Transverse colon (tissue), 4 donors: ENCODE data around the gene WIZ. TPM values are rescaled to one million over a fixed set of nuclear protein-coding genes. Genes with fewer than 3 reads are reported as not detected.

Source experiments
- DNase-seq: peaks from one replicate; pipeline ENCODE4 v3.0.0-alpha.2; 2019
- H3K27ac ChIP-seq, 4 donors: fragments of 200-600 bp; sonication (generic); 2 replicates each; pipeline ENCODE4 v1.5.1; 2016 to 2018; ENCODE audit warnings: inconsistent platforms in 4 of 4
- H3K27me3 ChIP-seq: fragments of 200-600 bp; sonication (generic); 2 replicates; pipeline ENCODE4 v1.5.1; 2017; ENCODE audit warnings: inconsistent platforms
- H3K36me3 ChIP-seq, 4 donors: fragments of 200-600 bp; sonication (generic); 2 replicates each; pipeline ENCODE4 v1.5.1; 2017 to 2019; ENCODE audit warnings: inconsistent platforms in 4 of 4
- H3K4me1 ChIP-seq, 4 donors: fragments of 200-600 bp; sonication (generic); 2 replicates each; pipeline ENCODE4 v1.5.1; 2017 to 2020; ENCODE audit warnings: inconsistent platforms in 4 of 4
- H3K4me3 ChIP-seq, 4 donors: fragments of 200-600 bp; sonication (generic); 1 replicate in 1 of 4; 2 replicates in 3 of 4; pipeline versions ENCODE4 v1.5.1 to v1.6.1; 2017 to 2019; ENCODE audit warnings: inconsistent platforms in 4 of 4
- H3K9me3 ChIP-seq, 2 donors: fragments of 200-600 bp; sonication (generic); 2 replicates each; pipeline ENCODE4 v1.5.1; 2017 to 2019; ENCODE audit warnings: inconsistent platforms in 2 of 2
- EP300 ChIP-seq: sonication (generic); formaldehyde crosslinking; IDR thresholded peaks from one replicate; pipeline ENCODE4 v1.6.1; 2017; ENCODE audit warnings: antibody characterized with exemption, low read depth
- POLR2A ChIP-seq: fragments of 450-650 bp; IDR thresholded peaks from one replicate; pipeline ENCODE4 v1.6.1; 2016; ENCODE audit warnings: antibody characterized with exemption, mild to moderate bottlenecking, moderate library complexity
- POLR2AphosphoS5 ChIP-seq, 3 donors: sonication (generic); formaldehyde crosslinking; IDR thresholded peaks; one replicate each; pipeline ENCODE4 v1.6.1; 2016; ENCODE audit warnings: antibody characterized with exemption in 3 of 3
- WGBS, 2 donors: methylation state at CpG; one replicate each; pipeline ENCODE4 v1.1.5; 2018; ENCODE audit warnings: low coverage in 1 of 2; 5-methylcytosine and 5-hydroxymethylcytosine counted together
- in situ Hi-C, 4 donors: fragments of 200-750 bp; cut with MboI; loops; one replicate each; pipeline versions ENCODE4 v1.15.0 to v1.15.1; 2017; ENCODE audit warnings: low sequenced_read_pairs in 3 of 4, low pct_ligation_motif_present in 1 of 4, low pct_unique_long_range_greater_than_20kb in 1 of 4
- intact Hi-C: fragments of 100-400 bp; cut with DNase I; formaldehyde crosslinking; loops from one replicate; pipeline ENCODE4 v1.15.1; 2023; ENCODE audit warnings: low total_unique reads
- total RNA-seq, 4 donors: library from RNA; depleted of rRNA; stranded (reverse); fragments of >200 nt; gene quantifications; one replicate each; pipeline ENCODE4 v1.1.0, GENCODE V29; 2016
- TF ChIP-seq, protein P1 (sequence below), 5 experiments: fragments of 200-600 bp in 3 of 5; fragments of 450-650 bp in 2 of 5; sonication (generic) in 3 of 5; IDR thresholded peaks; 1 replicate in 2 of 5; 2 replicates in 3 of 5; pipeline ENCODE4 v1.5.1; 2016 to 2017; ENCODE audit warnings: antibody characterized with exemption in 5 of 5, inconsistent platforms in 3 of 5, mild to moderate bottlenecking in 2 of 5, moderate library complexity in 1 of 5

Gene WIZ
- total RNA-seq, 4 donors from 2014 or later = 31.0 to 63.6 (median 42.0) TPM

DNA sequence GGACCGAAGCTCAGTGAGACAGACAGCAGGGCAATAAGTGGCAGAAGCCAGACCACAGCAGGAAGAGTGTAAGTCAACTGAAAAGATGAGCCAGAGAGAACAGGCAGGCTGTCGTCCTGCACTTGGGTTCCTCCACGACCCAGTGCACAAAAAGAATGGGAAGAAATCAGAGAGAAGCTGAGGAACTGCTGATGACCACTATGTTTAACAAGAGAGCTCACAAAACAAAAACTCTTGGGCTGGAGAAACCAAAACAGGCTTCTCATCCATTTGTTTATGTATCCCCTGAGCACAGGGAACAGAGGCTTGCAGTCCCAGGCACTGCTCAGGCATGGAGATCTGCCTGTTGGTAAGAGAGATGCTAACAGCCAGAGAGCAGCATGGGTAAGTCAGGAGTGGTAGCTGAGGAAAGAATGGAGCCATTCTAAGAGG, 45.0 kb downstream of the WIZ start:
- TF ChIP-seq POLR2AphosphoS5 (IDR thresholded peaks at IDR 0.05) = no peak
- TF ChIP-seq, protein P1, sequence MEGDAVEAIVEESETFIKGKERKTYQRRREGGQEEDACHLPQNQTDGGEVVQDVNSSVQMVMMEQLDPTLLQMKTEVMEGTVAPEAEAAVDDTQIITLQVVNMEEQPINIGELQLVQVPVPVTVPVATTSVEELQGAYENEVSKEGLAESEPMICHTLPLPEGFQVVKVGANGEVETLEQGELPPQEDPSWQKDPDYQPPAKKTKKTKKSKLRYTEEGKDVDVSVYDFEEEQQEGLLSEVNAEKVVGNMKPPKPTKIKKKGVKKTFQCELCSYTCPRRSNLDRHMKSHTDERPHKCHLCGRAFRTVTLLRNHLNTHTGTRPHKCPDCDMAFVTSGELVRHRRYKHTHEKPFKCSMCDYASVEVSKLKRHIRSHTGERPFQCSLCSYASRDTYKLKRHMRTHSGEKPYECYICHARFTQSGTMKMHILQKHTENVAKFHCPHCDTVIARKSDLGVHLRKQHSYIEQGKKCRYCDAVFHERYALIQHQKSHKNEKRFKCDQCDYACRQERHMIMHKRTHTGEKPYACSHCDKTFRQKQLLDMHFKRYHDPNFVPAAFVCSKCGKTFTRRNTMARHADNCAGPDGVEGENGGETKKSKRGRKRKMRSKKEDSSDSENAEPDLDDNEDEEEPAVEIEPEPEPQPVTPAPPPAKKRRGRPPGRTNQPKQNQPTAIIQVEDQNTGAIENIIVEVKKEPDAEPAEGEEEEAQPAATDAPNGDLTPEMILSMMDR (IDR thresholded peaks at IDR 0.05) = no peak
- no peak for TF ChIP-seq EP300
- TF ChIP-seq POLR2A = no peak
- peaks cover 0 to 19% (median 7%) of the 10 kb centered on the region in 4 donors for H3K36me3 ChIP-seq
- H3K4me3 ChIP-seq = no peak overlapping the region
- H3K9me3 ChIP-seq = no peaks in the 10 kb centered on the region
- H3K4me1 ChIP-seq = peaks cover 8 to 54% (median 17%) of the 10 kb centered on the region in 4 donors
- DNase-seq = no peak
- intact Hi-C loops = no loop called here
- H3K27me3 ChIP-seq = no peaks in the 10 kb centered on the region
- 61% methylated on average over 3 of the region's 3 CpGs; no CpG with 5 or more reads in 1 of the 2 donors for WGBS, 2 donors
- H3K27ac ChIP-seq = peak overlapping the region; percentile 57 to 79 (median 61)
- in situ Hi-C loops = no loop called here

DNA sequence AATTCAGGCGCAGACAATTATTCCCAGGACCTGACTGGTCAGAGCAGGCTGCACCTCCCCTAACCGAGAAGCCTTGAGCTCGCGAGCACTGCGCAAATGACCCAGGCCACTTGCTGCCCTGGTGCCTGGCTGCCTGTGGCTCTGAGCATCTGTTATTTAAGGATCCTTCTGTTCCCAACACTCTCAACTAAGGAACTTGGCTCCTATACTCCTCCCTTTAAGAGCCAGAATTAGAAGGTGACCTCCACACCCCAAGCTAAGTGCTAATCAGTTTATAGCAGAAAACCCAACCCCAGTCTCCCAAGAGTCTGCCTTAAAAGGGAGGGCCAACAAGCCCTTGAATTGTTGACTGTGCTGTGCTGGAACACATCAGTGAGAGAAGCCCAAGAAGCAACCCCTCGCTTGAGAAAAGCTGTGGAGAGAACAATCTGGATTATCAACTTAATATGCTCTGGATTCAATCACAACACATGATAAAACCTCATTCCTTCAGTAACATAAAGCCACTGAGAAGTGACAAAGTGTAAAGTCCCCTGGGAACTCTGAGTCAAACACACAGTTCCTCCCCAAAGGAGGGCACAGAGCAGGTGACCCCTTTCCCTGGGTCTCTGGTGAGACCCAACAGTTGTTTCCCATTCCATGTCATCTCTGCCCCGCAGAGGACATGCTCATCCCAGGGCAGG, 45.5 kb downstream of the WIZ start:
- in situ Hi-C loops = no loop called here
- H3K4me3 ChIP-seq = no peak overlapping the region
- peak overlapping the region; percentile 57 to 79 (median 61) for H3K27ac ChIP-seq

DNA sequence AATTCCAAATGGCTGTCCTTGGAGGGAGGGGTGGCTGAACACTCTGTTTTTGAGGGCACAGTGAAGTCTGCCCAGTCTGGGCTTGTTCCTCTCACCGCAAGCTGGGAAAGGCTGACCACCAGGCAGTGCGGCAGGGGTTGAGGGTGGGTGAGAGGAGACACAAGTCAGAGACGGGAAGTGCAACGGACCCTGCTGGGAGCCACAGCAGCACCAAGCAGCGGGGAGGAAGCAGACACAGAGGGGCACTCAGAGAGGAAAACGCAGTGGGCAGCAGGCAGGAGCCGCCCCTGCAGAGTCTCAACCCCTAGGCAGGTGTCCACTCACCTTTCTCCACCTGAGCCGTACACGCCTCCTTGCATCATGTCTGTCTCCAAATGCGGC, 46.6 kb downstream of the WIZ start:
- no peak overlapping the region for H3K4me3 ChIP-seq
- no peaks in the 10 kb centered on the region for H3K9me3 ChIP-seq
- H3K27me3 ChIP-seq = no peaks in the 10 kb centered on the region
- in situ Hi-C loops = no loop called here
- peaks cover 0 to 31% (median 15%) of the 10 kb centered on the region in 4 donors for H3K36me3 ChIP-seq
- H3K27ac ChIP-seq = peak overlapping the region; percentile 57 to 79 (median 61)
- no peak for DNase-seq
- WGBS, 2 donors = 94 to 100% methylated on average over 3 to 10 of the region's 10 CpGs
- no peak for TF ChIP-seq EP300
- TF ChIP-seq POLR2AphosphoS5 (IDR thresholded peaks at IDR 0.05) = no peak
- TF ChIP-seq POLR2A = no peak
- TF ChIP-seq, protein P1 (IDR thresholded peaks at IDR 0.05) = no peak
- H3K4me1 ChIP-seq = peaks cover 8 to 54% (median 17%) of the 10 kb centered on the region in 4 donors
- intact Hi-C loops = no loop called here

More for the DNA sequence above, 45.5 kb downstream of the WIZ start:
- no peaks in the 10 kb centered on the region for H3K9me3 ChIP-seq
- 74% methylated on average over 7 of the region's 7 CpGs; no CpG with 5 or more reads in 1 of the 2 donors for WGBS, 2 donors
- DNase-seq = no peak
- no peaks in the 10 kb centered on the region for H3K27me3 ChIP-seq
- intact Hi-C loops = no loop called here
- H3K4me1 ChIP-seq = peaks cover 8 to 54% (median 17%) of the 10 kb centered on the region in 4 donors
- H3K36me3 ChIP-seq = peaks cover 0 to 24% (median 9%) of the 10 kb centered on the region in 4 donors
- TF ChIP-seq POLR2AphosphoS5 (IDR thresholded peaks at IDR 0.05) = peak in 1 of 3 donors; percentile 24
- TF ChIP-seq POLR2A = no peak

DNA sequence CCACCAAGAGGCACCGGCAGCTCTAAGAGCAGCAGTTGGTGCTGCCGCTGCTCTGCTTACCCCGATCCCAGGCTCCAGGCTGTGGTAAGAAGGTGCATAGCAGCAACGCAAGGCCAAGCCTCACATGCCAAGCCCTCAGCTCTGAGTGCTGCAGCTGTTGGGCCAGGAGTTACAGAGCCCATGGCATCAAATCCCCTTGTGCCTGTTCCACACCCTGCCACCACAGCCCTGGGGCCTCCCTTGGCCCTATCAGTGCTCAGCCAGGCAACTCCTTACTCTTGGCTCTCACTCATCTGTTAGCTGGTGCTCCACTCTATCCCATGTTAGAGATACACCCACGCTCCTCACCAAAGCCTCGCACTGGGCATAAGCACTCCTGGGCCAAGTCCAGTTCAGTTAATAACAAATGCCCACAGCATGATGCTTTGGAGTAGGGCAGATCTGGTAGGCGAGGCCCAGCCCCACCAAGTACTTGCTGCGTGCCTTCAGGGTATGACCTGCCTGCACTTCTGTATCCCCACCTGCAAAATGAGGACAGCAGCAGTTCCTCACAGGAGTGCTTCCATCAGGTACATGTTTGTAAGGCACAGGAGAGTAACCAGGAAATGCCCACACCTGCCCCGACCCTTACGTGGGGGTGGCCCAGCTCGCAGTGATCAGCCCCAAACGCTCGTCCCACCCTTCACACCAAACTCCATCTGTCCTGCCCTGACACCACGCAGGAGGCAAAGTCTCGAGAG, 47.2 kb downstream of the WIZ start:
- 88% methylated on average over 15 of the region's 15 CpGs; no CpG with 5 or more reads in 1 of the 2 donors for WGBS, 2 donors
- no peak overlapping the region for H3K4me3 ChIP-seq
- in situ Hi-C loops (no loop called here), intact Hi-C loops (no loop called here)
- no peak for DNase-seq
- H3K27ac ChIP-seq = peak overlapping the region in 3 of 4 donors; percentile 57 to 79 (median 59)
- TF ChIP-seq POLR2A = no peak
- TF ChIP-seq EP300 = no peak
- no peak for TF ChIP-seq POLR2AphosphoS5 (IDR thresholded peaks at IDR 0.05)
- TF ChIP-seq, protein P1 (IDR thresholded peaks at IDR 0.05) = no peak
- H3K36me3 ChIP-seq = peaks cover 0 to 35% (median 16%) of the 10 kb centered on the region in 4 donors
- no peaks in the 10 kb centered on the region for H3K27me3 ChIP-seq
- peaks cover 8 to 49% (median 17%) of the 10 kb centered on the region in 4 donors for H3K4me1 ChIP-seq
- no peaks in the 10 kb centered on the region for H3K9me3 ChIP-seq
